NB4 (cell line): ENCODE results near the gene HLA-DOA.

Experiments
- DNase-seq: peaks from one replicate; pipeline ENCODE4 v3.0.0; 2010; ENCODE audit warnings: low read depth
- H3K4me3 ChIP-seq: one replicate; pipeline ENCODE4 v1.5.1; 2011; ENCODE audit warnings: mild to moderate bottlenecking, low read depth, low read length, moderate library complexity
- CTCF ChIP-seq: IDR thresholded peaks from one replicate; pipeline ENCODE4 v1.5.1; 2012; ENCODE audit warnings: low read depth, low read length
- MAX ChIP-seq: IDR thresholded peaks from 2 replicates; pipeline ENCODE4 v1.6.1; 2011; ENCODE audit warnings: low read depth, low read length
- MYC ChIP-seq: IDR thresholded peaks from 2 replicates; pipeline ENCODE4 v1.6.1; 2011; ENCODE audit warnings: low read depth, low read length
- POLR2A ChIP-seq: IDR thresholded peaks from 2 replicates; pipeline ENCODE4 v1.6.1; 2011; ENCODE audit warnings: mild to moderate bottlenecking; ENCODE audit not compliant: insufficient read length; ENCODE audit errors: extremely low read depth

HLA-DOA gene

GRCh38 chr6:33008944-33009861 lies at the start of gene HLA-DOA:
Gene HLA-DOA, minus strand, starts transcription at chr6:33009591.
- TF ChIP-seq POLR2A (no peak), MAX (no peak), CTCF (no peak), MYC (no peak)
- peak; percentile 17 for DNase-seq
- no peak within 1 kb of the TSS for H3K4me3 ChIP-seq

GRCh38 chr6:33057222-33058150 lies 48.1 kb upstream of the HLA-DOA start:
- peak; percentile 11 for DNase-seq
- TF ChIP-seq MYC (no peak), POLR2A (no peak), MAX (no peak), CTCF (no peak)
- H3K4me3 ChIP-seq = no peak overlapping the region

- H3K4me3 ChIP-seq = no peak overlapping the region
- TF ChIP-seq POLR2A = no peak
- no peak for DNase-seq
These were observed 43.8 kb upstream of the HLA-DOA start for GRCh38 chr6:33053230-33053629.

GRCh38 chr6:33052627-33053026 lies 43.2 kb upstream of the HLA-DOA start:
- H3K4me3 ChIP-seq = no peak overlapping the region
- no peak for DNase-seq
- no peak for TF ChIP-seq CTCF
- no peak for TF ChIP-seq MAX
- no peak for TF ChIP-seq POLR2A
- no peak for TF ChIP-seq MYC

GRCh38 chr6:33050014-33050810 lies 40.8 kb upstream of the HLA-DOA start:
- no peak overlapping the region for H3K4me3 ChIP-seq
- TF ChIP-seq MYC (no peak), POLR2A (no peak), CTCF (no peak), MAX (no peak)
- DNase-seq = peak; percentile 14
